DMS53 treated with DMSO at 0.1 percent for 48 hours (cell line): ENCODE measurements around the gene ZNF747.
A peak's percentile ranks its signal among the peaks of the same experiment; 100 is the strongest.
"Not testable (repeated sequence)": the region's sequence is repeated elsewhere in the genome, so short reads cannot be mapped to it uniquely, and the experiment has no call there.

Experiments used
- DNase-seq: peaks from one replicate; lab custom pipeline; 2025; ENCODE audit not compliant: unreplicated experiment; lab: John Stamatoyannopoulos, UW

ZNF747 gene

GRCh38 chr16:30557957-30558788, 23.5 kb upstream of the ZNF747 start, which contains the start of gene ZNF764:
ZNF764 (minus strand) TSS chr16:30558374; CDS start chr16:30558182, 192 bp downstream.
- peak; percentile 93 for DNase-seq

DNA sequence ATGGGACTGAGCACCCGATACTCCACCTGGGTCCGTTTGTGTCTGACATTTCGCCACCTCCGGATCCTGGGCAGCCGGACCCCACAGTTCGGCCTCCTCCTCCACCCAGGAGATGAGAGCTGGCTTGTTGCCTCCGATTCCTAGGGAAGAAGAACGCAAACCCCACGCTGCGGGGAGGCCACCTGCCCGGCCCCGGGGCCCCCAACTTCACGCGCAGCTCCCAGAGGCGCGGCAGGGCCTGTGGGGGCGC, 23.0 kb upstream of the ZNF747 start:
- no peak for DNase-seq

DNA sequence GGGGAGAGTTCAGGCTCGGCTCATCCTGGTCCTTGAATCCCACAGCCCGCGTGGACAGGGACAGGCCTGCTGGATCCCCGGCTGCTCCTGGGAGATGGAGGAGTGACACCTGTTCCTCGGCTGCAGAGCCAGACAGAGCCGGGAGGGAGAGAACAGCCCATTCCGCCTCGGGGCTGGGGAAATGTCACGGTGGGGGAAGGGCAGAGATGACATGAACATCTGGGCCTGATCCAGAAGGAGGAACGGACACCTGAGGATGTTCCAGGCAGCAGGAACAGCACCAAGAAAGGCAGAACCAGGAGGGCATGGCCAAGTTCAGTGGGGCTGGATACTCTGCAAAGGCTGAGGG, 21.4 kb upstream of the ZNF747 start:
- no peak for DNase-seq

DNA sequence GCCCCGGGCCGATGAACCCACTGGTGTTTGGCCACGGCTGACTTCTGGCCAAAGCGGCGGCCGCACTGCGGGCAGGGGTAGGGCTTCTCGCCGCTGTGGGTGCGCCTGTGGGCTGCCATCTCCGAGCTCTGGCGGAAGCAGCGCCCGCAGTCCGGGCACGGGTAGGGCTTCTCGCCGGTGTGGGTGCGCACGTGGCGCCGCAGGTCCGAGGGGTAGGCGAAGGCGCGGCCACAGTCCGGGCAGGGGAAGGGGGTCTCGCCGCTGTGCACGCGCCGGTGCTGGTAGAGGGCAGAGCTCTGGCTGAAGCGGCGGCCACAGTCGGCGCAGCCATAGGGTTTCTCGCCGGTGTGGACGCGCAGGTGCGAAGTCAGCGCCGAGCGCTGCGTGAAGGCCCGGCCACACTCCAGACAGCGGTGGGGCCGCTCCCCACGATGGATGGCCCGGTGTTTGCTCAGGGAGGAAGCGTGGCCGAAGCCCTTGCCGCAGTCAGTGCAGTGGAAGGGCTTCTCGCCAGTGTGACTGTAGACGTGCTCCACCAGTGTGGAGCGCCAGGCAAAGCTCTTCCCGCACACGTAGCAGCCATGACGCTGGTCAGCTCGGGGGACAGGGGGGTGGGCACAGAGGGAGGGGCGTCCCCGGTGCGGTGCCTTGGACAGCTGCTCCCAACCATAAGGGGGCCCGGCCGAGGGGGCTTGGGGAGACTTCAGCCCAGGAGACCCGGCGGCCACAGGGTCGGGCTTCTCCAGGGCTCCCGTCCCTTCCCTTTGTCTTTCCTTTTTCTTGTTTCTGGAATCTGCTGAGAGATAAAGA, 20.9 kb upstream of the ZNF747 start:
- no peak for DNase-seq

- DNase-seq = no peak
Measured at GRCh38 chr16:30554557-30555314, 20.1 kb upstream of the ZNF747 start.

DNA sequence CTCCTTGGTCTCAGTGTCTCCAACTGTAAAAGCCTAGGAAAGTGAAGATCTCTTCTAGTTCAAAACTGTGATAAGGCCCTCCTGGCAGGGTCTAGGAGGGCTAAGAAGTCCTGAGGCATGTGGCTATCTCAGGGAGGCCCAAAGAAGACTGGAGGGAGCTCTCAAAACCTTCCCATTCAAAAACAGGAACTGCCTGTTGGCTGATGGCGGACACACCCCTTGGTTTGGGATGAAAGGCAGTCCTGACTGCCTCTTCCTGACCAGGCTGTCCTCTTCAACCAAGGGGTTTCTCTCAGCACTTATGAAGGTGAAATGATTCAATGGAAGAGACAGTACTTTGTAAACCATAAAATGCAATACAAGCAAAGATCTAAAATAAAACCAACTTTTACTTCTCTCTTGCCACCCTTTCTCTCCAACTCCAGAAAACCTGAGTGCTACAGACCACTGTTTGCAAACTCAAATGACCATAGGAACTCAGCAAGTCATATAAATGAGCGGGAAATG, 18.8 kb upstream of the ZNF747 start:
- no peak for DNase-seq

DNA sequence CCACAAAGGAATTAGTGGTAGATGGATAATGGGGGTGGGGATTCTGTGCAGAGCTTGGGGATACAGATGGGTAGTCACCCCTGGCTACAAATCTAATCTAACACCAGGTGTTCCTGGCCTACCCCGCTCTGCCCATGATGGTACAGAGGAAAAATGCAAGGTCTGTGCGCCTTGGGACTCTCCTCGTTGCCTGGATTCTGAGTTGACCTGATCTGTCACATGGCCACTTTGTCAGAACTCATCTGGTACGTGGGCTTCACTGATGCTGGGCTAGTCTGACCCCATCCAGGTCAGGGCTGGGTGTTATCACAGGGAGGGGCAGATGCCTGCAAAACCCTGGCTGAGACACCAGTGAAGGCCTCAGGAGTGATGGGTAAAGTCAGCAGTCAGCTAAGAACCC, 18.3 kb upstream of the ZNF747 start:
- no peak for DNase-seq

DNA sequence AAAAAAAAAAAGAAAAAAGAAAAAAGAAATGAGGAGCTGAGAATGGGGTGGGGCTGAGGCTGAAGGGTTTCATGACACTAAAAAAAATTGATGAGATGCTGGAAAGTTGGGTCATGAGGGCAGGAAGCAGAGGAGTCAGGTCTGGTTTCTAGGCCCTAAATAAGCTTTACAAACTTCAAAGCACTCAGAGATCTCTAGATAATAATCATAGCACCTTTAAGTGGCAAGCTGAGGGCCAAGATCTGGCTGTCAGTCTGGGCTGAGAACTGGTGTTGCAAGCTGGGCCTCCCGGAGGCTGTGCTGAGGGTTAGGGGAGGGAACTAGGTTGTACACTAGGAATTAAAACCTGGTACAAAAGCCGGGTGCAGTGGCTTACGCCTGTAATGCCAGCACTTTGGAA, 17.1 kb upstream of the ZNF747 start:
- no peak for DNase-seq

DNA sequence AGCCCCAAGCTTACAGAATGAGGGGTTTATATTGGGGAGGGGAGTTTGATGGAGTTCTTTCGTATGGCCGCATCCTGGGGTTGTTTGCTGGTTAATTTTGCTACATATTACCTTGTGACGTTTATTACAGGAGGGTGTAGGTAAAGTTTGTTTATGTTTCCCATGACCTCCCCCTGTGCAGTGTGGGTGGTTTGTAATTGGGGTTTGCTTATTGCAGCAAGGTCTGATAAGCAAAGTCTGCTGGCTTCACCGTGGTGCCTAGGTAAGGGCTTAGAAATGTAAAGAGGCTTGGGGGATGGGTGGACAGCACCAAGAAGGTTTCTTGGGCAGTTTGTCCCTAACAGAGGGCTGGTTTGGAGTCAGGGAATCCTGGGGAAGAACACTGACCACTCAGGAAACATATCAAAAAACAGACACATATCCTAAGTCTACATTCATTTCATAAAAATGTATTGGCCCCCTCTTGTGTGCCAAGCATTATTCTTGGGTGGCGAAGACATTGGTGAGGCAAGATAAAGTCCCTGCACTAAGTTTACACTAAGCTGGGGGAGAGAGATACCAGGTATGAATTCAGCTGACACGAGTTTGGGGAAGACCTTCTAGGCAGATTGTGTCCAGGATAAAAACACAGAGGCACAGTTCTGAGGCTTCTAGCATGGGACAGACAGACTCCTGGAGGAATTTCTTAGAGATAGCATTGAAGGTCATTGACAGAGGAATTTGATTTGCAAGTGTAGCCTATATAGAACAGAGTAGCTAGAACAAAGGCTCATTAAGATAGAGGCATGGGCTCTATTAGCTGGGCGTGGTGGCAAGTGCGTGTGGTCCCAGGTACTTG, 14.0 kb upstream of the ZNF747 start:
- no peak for DNase-seq

DNA sequence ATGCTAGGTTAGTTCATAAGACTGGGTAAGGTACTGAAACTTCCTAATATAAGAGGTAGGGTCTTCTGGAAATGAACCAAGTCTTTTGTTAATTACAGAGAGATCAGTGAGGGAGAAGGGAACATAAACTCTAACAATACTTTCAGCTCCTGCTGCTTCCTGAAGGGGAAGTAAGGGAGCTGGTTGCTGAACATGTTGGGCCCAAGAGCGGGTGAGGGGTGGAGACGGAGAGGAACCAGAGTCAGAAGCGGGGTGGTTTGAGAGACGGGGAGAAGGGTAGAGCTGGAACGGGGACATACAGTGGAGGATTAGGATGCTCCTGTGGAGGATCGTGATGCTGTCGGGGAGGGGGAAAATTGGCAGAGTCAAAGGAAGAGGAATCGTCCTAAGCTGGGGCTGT, 11.5 kb upstream of the ZNF747 start:
- no peak for DNase-seq

DNA sequence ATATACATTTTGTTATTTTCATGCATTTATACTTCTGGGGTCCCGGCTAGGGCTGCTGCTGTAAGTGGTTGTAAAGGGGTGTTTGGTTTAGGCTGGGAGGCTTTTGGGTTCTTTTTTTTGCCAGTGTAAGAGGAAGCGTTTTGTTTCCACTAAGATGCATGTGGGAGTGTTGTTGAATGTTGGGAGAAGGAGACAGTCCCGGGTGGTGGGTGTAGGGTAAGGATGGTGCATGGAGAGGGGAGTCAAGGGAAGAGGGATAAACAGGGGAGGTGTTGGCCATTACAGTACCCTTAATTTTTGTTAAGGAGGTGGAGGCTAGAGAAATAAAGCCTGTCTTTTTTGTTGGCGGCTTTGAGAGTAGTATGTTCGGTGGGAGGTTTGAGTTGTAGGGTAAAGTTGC, 8.4 kb upstream of the ZNF747 start:
- no peak for DNase-seq

DNA sequence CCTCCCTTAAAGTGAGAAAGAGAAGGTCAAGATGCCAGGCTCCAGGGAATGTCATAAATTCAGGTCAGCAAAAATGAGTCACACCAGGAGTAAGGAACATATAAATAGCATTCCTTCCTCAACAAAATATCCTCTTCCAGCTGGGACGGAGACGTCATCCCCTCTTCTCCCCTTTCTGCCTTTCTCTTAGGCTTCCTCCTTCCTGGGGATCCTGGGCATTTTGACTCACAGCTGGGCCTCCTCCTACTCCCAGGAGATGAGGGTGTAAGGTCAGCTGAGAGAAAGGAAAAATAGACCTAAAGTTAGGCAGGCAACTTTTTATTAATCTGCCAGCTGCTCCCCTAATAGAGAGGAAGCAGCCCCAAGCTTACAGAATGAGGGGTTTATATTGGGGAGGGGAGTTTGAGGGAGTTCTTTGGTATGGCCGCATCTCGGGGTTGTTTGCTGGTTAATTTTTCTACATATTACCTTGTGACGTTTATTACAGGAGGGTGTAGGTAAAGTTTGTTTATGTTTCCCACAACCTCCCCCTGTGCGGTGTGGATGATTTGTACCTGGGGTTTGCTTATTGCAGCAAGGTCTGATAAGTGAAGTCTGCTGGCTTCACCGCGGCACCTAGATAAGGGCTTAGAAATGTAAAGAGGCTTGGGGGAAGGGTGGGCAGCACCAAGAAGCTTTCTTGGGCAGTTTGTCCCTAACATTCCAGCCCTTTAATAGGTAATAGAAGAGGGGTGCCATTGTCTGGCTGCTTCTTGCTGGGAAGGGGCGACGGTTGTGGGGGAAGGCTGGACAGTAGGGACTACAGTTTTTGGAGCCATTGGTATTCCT, 7.1 kb upstream of the ZNF747 start:
- no peak for DNase-seq

GRCh38 chr16:30540916-30541464, 6.3 kb upstream of the ZNF747 start:
- not testable (repeated sequence) for DNase-seq

GRCh38 chr16:30539986-30540526, 5.4 kb upstream of the ZNF747 start:
- not testable (repeated sequence) for DNase-seq

- no peak for DNase-seq
Measured at GRCh38 chr16:30539000-30539964, 4.6 kb upstream of the ZNF747 start.

- not testable (repeated sequence) for DNase-seq
Measured at GRCh38 chr16:30536391-30537024, 1.9 kb upstream of the ZNF747 start.

GRCh38 chr16:30535777-30536190, 1.1 kb upstream of the ZNF747 start:
- DNase-seq = peak; percentile 72
